HG03025 (cell line): ENCODE data around the gene ARHGAP15.

ENCODE experiments used
- ATAC-seq: cut with Tn5 transposase; IDR thresholded peaks from one replicate; pipeline ENCODE4 v1.9.1; 2021; ENCODE audit warnings: mild to moderate bottlenecking, moderate library complexity; ENCODE audit not compliant: unreplicated experiment, low FRiP score

Gene ARHGAP15

GRCh38 chr2:143163499-143163898 lies 34.3 kb downstream of the ARHGAP15 start:
- ATAC-seq, result no peak

- ATAC-seq, result no peak
Measured at GRCh38 chr2:143165291-143165690, 36.1 kb downstream of the ARHGAP15 start.

- no peak for ATAC-seq
Measured at GRCh38 chr2:143169105-143169504, 39.9 kb downstream of the ARHGAP15 start.

GRCh38 chr2:143171817-143172216 lies 42.6 kb downstream of the ARHGAP15 start:
- no peak for ATAC-seq

GRCh38 chr2:143175438-143175837 lies 46.2 kb downstream of the ARHGAP15 start:
- no peak for ATAC-seq

GRCh38 chr2:143176606-143177005 lies 47.4 kb downstream of the ARHGAP15 start:
- peak; percentile 20 for ATAC-seq

- peak; percentile 89 for ATAC-seq
Measured at GRCh38 chr2:143177096-143177786, 48.0 kb downstream of the ARHGAP15 start.

- ATAC-seq, result no peak
Measured at GRCh38 chr2:143181494-143181893, 52.3 kb downstream of the ARHGAP15 start.

- ATAC-seq, result no peak
Measured at GRCh38 chr2:143182649-143183048, 53.4 kb downstream of the ARHGAP15 start.

- no peak for ATAC-seq
Measured at GRCh38 chr2:143183804-143184463, 54.7 kb downstream of the ARHGAP15 start.

GRCh38 chr2:143186876-143187275 lies 57.7 kb downstream of the ARHGAP15 start:
- no peak for ATAC-seq

- ATAC-seq, result no peak
Measured at GRCh38 chr2:143190431-143190830, 61.2 kb downstream of the ARHGAP15 start.

- ATAC-seq, result no peak
Measured at GRCh38 chr2:143192106-143192505, 62.9 kb downstream of the ARHGAP15 start.

- ATAC-seq, result no peak
Measured at GRCh38 chr2:143192716-143193115, 63.5 kb downstream of the ARHGAP15 start.

- no peak for ATAC-seq
Measured at GRCh38 chr2:143193121-143193520, 63.9 kb downstream of the ARHGAP15 start.

- ATAC-seq, result no peak
Measured at GRCh38 chr2:143195511-143195910, 66.3 kb downstream of the ARHGAP15 start.

- no peak for ATAC-seq
Measured at GRCh38 chr2:143204062-143204461, 74.8 kb downstream of the ARHGAP15 start.

- no peak for ATAC-seq
Measured at GRCh38 chr2:143205106-143205764, 76.0 kb downstream of the ARHGAP15 start.

- no peak for ATAC-seq
Measured at GRCh38 chr2:143209570-143210445, 80.6 kb downstream of the ARHGAP15 start.

GRCh38 chr2:143210446-143210819 lies 81.2 kb downstream of the ARHGAP15 start:
- no peak for ATAC-seq
